HG02840 (cell line): Measurements from ENCODE around the gene KIAA1755.
"Not testable (repeated sequence)": the region's sequence is repeated elsewhere in the genome, so short reads cannot be mapped to it uniquely, and the experiment has no call there.

Experiments used
- ATAC-seq: cut with Tn5 transposase; IDR thresholded peaks from one replicate; pipeline ENCODE4 v1.9.1; 2021; ENCODE audit warnings: mild to moderate bottlenecking, moderate library complexity, moderate number of reproducible peaks; ENCODE audit not compliant: unreplicated experiment, low FRiP score

KIAA1755 gene

DNA sequence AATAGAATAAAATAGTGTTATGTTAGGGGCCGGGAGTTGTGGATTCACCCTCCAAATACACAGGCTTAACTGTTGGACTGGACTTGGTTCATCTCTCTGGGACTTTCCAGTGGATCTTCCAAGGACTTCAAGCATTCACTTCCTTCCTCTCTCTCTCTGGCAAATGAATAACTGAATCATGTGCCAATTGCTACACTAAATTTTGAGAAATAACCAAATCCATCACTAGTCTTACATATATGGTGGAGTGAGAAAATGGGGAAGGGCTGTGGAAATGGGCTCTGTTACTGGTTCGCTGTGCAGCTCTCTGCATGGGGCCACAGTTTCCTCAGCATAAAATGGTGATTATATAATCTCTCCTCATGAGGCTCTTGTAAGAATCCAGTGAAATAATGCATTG, 6.8 kb upstream of the KIAA1755 start:
- no peak for ATAC-seq

DNA sequence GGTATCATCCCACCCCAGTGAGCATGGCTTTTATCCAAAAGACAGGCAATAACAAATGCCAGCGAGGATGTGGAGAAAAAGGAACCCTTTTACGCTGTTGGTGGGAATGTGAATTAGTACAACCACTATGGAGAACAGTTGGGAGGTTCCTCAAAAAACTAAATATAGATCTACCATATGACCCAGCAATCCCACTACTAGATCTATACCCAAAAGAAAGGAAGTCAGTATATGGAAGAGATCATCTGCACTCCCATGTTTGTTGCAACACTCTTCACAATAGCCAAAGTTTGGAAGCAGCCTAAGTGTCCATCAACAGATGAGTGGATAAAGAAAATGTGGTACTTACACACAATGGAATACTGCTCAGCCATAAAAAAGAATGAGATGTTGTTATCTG, 5.9 kb upstream of the KIAA1755 start:
- no peak for ATAC-seq

DNA sequence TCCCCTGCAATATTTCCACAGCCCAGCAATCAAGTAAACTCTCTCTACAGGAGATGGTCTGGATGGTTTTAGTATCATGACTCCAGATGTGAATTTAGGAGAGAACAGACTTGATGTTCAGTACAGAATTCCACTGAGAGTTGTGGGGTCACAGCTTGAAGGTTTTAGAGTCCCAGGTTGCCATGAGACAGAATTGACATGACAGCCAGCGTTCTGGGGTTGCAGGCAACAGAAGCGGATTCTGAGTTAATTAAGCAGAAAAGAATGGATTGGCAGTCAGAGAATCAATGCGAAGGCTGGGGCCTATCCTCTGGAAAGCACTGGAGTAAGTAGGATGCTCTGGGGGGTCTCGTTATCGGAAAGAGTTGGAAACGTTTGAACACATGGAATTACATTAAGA, 2.4 kb upstream of the KIAA1755 start:
- no peak for ATAC-seq

DNA sequence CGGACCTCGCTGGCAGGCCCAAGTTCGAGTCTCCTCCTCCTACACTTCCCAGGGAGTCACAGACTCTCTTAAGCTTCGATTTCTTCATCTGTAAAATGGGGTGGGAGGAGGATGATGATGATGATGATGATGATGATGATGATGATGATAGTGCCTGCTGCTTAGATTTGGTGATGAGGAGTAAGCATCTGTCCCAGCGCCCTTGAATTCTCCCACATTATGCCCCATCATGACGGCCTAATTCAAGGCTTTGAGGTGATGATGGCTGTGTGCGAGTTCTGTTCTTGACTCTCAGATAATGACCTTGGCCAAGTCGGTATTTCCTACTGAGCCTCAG, 487 bp upstream of the KIAA1755 start:
- no peak for ATAC-seq

DNA sequence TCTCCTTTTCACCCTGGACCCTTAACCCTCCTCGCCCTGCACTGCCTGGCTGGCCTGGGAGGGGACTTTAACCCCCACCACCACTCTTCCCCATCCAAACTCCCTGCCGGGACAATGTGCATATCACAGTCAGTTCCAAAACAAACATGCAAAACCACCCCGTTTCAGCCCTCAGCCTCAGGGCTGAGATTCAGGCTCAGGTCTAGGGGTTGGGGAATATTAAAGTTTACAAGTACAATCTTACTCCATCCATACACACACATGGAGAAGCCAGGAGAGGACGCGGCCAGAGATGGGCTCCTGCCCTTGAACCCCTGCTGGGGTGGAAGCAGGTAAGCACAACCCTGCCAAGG, 534 bp downstream of the KIAA1755 start:
- ATAC-seq: no peak

DNA sequence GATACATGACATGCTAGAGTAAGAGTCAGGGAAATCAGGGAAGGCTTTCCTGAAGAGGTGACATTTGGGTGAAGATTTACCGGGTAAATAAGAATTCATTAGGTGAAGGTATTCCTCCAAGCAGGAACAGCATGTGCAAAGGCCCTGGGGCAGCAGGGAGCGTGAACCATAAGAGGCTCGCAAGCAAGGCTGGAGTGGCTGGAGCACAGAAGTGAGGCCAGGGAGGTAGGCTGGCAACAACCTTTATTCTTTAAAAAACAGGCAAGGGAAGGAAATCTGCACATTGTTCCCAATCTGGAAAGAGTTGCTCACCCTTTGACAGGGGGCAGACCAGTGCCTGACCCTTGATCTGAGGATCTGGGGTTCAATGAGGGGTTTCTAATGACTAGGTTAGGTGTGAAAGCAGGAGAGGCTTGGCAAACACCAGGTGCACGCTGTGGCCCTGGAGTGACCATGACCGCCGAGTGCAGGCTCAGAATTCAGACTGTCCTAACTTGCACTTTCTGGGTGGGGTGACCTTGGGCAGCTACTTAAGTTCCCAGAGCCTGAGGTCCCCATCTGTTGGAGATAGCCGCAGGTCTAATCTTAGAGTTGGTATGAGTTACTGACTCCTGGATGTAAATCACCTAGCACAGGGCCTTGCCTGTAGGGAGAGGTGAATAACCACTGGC, 1.9 kb downstream of the KIAA1755 start:
- no peak for ATAC-seq

DNA sequence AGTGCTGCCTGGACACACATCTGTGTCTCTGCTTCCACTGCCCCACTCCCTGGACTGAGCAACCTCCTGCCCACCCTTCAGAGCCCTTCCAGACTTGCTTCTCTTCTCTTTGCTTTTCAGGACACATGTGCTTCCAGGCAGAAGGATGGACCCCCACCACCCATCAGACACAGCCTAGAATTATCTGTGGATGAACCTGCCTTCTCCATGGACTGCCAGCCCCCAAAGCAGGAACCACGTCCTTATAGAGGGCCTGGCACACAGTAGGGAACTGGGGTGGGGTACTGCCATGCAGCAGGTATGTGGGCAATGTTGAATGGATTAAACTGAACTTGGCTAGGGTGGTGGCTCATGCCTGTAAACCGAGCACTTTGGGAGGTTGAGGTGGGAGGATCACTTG, 3.6 kb downstream of the KIAA1755 start:
- no peak for ATAC-seq

DNA sequence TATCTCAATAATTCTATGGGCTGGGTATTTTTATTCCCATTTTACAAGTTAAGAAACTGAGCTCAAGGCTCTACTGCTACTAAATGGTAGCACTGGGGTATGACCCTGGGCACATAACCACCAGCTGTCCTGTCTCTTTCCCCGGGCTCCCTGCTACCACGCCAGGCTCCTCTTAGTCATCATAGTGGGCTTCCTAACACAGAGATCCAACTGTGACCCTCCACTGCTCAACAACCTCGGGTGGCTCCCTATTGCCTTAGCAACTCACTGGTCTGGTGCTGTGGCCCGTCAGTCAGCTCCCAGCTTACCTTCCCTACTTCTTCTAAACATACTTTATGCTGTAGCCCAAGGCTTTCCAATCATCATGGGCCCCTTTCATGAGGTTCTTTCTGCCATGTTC, 4.5 kb downstream of the KIAA1755 start:
- no peak for ATAC-seq

DNA sequence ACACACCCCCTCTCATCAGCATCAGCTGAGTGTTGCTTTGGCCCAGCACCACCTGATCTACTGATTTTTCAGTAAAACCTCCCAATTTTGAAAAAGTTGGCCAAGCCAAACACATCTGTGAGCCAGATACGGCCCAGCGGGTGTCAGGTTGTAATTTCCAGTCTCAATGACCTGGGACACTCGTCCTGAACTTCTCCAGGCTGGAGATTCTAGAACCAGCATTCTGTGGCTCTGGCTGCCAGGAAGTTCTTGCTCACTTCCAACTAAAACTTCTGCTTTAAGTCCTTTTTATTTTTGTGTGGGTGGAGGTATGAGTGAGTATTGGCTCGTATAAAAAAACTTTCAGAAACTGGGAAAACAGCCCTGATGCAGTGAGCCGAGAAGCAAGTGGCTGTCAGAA, 5.1 kb downstream of the KIAA1755 start:
- ATAC-seq: no peak

DNA sequence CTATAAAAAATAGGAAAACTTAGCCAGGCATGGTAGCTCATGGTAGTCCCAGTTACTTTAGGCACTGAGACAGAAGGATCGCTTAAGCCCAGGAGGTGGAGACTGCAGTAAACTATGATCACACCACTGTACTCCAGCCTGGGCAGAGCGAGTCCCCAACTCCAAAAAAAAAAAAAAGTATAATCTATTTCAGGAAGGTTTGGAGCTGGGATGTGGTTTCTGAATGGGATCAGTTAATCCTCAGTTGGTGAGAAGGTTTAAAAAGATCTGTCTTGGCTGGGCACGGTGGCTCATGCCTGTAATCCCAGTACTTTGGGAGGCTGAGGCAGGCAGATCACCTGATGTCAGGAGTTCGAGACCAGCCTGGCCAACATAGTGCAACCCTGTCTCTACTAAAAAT, 5.9 kb downstream of the KIAA1755 start:
- ATAC-seq: not testable (repeated sequence)

DNA sequence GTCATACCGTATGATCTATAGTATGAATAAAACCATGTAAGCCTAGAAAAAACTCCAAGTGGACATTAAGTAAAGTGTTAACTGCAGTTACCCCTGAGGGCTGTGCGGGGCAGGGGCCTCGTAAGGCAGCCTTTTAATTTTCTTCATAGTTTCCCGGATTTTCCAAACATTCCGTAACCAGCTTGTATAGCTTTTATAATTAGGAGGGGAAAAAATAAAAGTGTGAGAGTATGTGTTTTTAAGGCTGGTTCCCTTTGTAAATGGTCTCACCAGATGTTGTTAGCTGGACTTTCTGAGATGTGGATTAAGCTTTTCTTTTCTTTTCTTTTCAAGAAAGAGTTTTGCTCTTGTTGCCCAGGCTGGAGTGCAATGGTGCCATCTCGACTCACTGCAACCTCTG, 7.0 kb downstream of the KIAA1755 start:
- ATAC-seq: no peak

DNA sequence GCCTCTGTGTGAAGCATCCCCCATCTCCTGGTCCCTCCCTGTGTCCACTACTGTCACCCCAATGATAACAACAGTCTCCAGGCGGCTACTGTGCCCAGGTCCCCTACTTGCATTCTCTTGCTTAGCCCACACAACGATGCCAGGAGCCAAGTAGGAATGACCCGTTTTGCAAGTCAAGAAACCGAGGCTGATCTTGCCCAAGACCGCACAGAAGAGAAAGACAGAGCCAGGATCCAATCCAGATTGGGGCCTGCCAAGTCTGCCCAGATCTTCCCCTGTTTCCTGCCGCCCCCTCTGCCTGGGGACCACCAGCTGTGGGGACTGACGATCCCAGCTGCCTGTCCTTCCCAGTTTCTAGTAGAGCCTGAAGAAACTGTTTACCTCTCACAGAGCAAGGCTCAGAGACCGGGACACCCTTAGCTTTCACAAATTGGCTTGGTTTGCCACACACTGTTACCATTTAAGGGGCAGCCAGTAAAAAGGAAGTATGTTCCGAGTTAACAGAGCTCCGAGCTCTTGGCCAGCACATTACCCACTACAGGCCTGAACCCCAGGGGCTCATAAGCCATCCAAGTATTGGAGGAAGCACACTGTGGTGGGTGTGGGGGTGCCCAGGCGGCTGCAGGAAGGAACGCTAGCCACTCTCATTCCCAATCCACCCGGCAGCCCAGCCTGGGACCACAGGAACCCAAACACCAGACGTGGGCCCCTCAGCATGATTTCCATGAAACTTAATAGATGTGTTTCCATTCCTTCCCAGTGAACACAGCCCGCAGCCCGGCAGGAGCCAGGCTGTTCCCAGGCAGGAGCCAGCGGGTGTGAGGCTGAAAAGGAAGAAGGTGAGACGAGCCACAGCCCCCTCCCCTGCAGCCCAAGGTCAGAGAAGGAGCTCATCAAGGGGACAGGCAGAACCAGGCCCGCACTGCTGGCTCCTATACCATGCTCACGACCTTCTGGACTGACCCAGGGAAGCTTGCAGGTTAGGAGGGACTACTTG, 7.9 kb downstream of the KIAA1755 start:
- no peak for ATAC-seq

DNA sequence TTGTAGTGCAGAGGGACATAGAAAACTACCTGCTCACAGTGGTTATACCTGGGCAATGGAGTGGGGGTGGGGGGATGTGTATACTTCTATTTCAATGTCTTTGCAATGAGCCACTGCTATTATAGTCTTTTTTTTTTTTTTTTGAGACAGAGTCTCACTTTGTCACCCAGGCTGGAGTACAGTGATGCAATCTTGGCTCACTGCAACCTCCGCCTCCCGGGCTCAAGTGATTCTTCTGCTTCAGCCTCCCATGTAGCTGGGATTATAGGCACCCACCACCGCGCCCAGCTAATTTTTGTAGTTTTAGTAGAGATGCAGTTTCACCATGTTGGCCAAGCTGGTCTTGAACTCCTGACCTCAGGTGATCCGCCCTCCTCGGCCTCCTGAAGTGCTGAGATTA, 9.1 kb downstream of the KIAA1755 start:
- not testable (repeated sequence) for ATAC-seq

DNA sequence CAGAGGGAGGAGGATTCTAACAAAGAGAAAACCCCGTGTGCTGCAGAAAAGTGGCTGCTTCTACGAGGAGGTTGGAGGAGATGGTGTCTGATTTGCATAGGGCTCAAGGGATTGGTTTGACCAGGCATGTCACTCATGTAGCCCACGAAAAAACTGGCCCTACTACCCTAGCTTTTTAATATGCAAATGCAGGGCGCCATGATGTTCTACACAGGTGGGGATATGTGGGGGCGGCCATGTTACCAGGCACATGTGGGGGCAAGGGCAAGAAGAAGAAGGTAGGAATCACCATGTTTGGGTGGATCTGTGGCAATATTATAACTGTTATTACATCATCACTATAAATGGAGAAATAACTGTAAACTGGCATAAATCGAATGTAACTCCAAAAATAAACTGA, 9.9 kb downstream of the KIAA1755 start:
- ATAC-seq: no peak

DNA sequence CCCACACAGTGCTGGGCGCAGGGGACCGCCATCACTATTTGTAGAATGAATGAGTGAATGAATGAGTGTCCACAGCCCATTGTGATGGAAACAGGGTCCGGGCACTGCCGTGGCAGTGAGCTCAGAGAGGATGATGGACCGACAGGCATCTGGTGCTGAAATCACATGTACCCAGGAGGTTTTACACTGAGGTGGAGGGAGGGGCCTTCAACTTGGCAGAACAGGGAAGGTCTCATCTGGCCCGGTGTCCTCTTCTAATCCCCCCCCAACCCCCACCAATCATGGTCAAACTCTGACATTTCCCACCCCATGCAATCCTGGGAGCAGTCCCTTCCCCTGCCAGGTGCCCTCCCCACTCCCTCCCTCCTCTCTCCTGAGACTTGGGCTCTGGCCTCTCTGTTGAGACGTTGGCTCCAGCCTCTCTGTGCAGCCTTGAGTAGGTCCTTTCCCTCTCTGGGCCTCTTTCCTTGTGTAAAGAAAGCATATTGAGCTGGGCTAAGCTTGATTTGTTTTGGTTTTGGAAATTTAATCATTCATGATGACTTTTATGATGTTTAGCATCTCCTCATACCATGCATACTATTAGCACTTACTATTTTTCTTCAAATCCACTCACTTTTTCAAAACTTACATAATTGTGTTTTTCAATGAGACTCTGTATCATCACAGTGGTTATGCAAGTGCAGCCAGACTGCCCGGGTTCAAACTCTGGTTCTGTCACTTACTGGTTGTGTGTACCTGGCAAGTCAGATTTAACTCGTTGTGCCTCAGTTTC, 10.8 kb downstream of the KIAA1755 start:
- no peak for ATAC-seq

DNA sequence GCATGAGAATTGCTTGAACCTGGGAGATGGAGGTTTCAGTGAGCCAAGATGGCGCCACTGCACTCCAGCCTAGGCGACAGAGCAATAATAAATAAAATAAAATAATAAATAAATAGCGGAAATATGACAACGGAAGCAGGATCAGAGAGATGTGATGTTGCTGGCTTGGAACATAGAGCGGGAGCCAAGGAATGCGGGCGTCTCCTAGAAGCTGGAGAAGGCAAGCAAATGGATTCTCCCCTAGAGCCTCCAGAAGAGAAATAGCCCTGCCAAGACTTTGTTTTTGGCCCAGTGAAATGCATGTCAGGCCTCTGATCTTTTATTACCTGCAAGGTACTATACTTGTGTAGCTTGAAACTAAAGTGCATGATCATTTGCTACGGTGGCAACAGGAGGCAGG, 12.4 kb downstream of the KIAA1755 start:
- no peak for ATAC-seq

DNA sequence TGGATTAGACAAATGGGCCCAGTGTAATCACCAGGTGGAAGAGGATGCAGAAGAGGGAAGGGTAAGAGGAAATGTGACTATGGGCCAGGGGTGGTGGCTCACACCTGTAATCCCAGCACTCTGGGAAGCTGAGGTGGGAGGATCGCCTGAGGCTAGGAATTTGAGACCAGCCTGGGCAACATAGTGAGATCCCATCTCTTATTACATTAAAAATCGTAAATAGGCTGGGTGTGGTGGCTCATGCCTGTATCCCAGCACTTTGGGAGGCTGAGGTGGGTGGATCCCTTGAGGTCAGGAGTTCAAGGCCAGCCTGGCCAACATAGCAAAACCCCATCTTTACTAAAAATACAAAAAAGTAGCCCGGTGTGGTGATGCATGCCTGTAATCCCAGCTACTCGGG, 12.8 kb downstream of the KIAA1755 start:
- ATAC-seq: not testable (repeated sequence)

DNA sequence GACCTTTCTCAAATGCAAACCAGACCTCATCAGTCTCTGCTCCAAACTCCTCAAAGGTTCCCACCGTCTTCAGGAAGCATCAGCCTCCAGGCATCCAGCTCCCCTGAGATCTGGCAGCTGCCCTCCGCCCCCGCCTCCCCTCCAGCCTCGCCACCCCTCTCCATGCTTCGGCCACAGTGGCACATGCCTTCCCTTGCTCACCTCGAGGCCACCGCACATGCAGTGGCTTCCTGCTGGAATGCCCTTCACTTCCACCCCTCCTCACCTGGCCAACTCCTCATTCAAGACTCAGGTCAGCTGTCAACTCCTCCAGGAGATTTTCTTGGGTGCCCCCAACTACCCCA, 13.4 kb downstream of the KIAA1755 start:
- no peak for ATAC-seq

DNA sequence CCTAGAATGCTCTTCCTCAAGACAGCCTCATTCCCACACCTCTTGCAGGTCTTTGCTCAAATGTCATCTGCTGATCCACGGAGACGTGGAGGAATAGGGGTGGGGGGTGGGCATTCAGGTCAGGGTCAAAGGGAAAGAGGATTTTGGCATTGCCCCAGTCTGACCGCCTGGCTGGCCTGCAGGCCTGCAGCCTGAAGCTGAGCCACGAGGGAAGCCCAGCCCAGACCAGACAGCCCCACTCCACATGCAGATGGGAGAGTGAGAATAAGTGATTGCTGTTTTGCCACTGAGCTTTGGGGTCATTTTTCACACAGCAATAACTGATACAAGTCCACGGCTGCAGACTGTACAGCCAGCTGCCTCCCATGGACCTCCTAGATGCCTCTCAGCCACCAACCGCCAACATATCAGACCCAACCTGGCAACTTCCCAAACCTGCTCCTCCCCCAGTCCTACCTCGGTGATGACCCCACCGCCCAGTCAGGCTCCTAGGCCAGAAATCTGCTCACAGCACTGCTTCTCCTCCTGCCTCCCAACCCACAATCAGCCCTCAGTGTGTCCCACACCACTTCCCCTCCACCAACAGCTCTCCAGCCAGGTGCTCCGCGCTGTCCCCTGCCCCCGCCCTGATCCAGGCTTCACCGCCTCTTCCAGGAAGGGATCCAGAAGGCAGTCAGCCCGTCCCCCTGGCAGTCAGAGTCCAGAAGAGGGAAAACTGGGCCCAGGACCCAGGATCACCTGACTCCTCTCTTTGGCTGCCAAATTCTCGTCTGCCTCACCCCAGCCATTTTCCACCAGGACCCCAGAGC, 14.0 kb downstream of the KIAA1755 start:
- no peak for ATAC-seq

DNA sequence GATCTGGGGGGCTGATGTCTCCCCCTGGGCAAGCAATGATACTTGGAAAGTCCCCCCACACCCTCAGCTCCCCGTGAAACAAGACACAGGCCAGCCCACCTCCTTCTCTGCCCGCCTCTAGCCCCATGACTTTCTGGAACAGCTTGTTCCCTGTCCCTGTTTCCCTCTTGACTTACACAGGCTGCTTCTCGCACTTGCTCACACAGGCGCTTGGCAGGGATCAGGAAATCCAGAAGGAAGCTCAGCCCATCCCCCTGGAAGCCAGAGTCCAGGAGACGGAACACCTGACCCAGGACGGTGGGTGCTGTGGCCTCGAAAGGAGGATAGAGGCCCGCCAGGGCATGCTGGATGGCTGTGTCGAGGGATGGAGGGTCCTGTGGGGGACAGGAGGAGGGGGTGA, 14.8 kb downstream of the KIAA1755 start:
- ATAC-seq: no peak

DNA sequence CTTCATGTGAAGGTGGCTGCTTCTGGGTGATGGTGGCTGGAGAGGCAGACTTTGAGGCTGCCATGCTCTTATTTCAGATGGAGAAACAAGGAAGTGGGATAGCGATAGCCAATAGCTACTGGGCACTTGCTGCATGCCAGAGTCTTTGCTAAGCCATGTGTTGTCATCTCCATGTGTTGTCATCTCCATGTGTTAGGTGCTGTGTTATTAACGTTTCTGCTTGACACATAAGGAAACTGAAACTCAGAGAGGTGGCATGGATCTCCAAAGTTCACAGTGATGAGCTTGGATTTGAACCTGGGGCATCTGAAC, 16.9 kb downstream of the KIAA1755 start:
- ATAC-seq: no peak
